Left forelimb (tissue), 1 donor: Measurements from ENCODE around the gene ABTB1.

Experiments used
- DNase-seq: peaks from one replicate; pipeline ENCODE4 v3.0.0-alpha.2; 2018; ENCODE audit warnings: low spot score

ABTB1 gene

GRCh38 chr3:127672429-127673190 is at the start of gene ABTB1:
TSS of gene ABTB1 (plus strand) at chr3:127672952. CDS start at chr3:127673026, 74 bp downstream.
- DNase-seq: peak; percentile 90

DNA sequence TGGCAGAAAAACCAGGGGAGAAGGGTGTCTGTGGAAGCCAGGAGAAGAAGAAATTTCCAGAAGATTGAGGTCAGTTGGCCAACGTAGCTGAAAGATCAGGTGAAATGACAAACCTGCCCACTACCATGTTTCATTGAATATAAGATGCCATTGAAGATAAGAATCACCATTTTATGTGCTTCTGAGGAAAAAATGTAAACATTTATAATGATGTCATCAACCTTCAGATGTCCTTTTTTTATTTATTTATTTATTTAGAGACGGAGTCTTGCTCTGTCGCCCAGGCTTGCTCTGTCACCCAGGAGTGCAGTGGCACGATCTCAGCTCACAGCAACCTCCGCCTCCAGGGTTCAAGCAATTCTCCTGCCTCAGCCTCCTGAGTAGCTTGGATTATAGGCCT is 48.7 kb upstream of the ABTB1 start:
- DNase-seq: no peak

- DNase-seq: no peak
Measured at GRCh38 chr3:127625821-127626220, 46.9 kb upstream of the ABTB1 start.

DNA sequence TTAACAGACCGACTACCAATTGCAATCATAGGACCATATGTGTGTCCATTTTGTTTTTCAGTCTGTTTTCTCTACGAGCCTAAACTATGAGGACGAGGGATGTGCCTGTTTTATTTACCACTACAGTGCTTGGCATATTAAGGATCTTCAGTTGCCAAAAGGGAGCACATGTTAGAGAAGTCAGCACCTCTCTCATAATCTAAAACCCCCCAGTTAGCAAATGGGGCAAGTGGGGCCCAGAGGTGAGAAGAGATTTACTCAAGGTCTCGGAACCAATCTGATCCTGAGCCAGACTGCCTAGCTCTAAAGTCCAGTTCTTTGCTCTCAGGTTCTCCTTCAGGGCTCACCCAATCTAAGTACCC is 44.3 kb upstream of the ABTB1 start:
- no peak for DNase-seq

- peak; percentile 79 for DNase-seq
Measured at GRCh38 chr3:127628788-127629466, 43.8 kb upstream of the ABTB1 start, which contains the start of gene PODXL2. TSS of gene PODXL2 (plus strand) at chr3:127629185. CDS start at chr3:127629220, 35 bp downstream.

DNA sequence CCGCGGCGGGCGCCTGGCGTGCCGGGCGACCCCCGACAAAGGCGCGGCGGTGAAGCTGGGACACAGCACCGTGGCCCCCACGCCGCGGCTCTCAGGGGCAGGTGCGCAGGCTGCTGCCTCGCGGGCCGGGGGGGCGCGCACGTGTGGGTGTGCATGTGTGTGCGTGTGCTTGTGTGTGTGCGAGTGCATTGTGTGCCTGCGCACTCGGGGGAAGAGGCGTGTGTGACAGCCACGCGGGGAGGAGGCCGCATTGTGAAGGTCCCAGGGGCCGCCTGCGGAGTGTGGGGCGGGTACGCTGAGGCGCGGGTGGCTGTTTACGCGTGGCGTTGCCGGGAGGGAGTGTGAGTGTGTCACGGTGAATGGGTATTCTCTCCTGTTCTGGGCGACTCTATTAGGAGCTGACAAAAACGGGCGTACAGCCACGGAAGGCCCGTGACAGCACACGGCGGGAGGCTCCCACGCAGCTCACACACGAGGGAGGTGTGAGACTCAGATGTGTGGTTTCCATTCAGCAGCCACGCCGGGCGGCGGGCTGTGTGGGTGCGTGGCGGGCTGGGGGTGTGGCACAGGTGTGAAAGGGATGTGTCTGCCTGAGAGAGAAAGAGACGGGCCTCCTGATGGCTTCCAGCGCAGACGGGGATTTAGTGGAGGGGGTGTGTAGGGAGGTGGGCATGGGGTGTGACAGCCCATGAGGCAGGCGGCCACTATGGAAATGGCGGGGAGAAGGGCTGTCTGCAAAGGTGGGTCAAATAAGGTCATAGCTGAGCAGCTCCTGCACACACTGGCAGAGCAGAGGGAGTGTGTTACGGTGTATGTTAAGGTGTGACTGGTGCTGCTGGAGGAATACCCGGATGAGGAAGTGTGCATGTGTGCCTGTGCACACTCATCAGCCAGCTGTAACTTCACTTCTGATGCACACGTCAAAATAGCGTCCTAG is 43.0 kb upstream of the ABTB1 start:
- no peak for DNase-seq

GRCh38 chr3:127630811-127631714 is 41.7 kb upstream of the ABTB1 start:
- DNase-seq: no peak

DNA sequence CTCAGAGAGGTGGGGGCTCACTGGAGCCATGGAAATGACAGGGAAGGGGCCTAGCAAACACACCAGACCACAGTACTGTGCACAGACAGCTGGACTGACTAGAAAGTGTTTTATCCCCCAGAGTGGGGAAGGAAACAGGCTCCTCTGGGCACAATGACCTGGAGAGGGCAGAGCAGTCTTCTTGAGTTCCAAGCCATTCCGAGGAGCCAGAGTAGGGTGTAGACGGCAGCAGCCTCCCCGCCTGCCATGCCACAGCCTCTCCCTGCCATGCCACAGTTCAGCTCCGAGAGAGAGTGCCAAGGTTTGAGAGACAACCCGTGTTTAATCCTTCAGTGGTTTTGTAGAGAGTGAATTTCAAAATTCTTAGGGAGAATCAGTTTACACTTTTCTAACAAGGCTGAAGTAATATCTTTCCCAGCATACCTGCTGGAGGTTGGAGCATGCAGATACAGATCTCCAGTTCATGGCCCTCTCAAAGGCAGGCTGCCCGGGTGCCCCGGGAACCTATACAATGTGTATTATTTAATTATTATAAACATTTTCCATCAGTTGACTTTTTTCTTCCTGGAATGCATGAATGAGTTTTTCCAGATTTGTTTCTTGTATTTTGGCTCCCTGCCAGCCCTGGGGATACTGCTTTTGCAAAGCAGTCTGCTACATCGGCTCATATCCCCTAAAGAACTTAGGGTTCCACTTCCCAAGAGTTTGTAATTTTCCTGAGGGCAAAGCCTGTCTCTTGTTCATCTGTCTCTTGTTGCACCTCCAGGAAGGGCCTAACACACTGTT is 40.5 kb upstream of the ABTB1 start:
- DNase-seq: no peak

- no peak for DNase-seq
Measured at GRCh38 chr3:127634653-127635052, 38.1 kb upstream of the ABTB1 start.

GRCh38 chr3:127637546-127637945 is 35.2 kb upstream of the ABTB1 start:
- no peak for DNase-seq

DNA sequence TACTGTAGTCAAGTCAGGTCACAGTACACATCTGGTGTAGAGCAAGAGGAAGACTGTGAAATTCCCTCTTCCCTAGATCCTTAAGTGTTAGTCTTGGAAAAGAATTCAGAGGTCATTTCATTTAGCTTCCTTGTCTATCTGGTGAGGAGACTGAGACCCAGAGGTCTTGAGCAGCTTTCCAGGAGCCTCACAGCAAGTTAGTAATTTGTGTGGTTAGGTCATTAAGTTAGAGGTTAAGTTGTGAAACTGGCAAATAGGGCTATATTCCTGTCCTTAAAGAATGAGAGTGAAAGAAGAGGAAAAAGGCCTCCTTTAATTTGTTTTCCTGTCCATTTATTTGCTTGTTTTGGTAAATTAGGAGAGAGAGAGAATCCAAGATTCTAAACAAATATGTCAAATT is 34.8 kb upstream of the ABTB1 start:
- DNase-seq: no peak

DNA sequence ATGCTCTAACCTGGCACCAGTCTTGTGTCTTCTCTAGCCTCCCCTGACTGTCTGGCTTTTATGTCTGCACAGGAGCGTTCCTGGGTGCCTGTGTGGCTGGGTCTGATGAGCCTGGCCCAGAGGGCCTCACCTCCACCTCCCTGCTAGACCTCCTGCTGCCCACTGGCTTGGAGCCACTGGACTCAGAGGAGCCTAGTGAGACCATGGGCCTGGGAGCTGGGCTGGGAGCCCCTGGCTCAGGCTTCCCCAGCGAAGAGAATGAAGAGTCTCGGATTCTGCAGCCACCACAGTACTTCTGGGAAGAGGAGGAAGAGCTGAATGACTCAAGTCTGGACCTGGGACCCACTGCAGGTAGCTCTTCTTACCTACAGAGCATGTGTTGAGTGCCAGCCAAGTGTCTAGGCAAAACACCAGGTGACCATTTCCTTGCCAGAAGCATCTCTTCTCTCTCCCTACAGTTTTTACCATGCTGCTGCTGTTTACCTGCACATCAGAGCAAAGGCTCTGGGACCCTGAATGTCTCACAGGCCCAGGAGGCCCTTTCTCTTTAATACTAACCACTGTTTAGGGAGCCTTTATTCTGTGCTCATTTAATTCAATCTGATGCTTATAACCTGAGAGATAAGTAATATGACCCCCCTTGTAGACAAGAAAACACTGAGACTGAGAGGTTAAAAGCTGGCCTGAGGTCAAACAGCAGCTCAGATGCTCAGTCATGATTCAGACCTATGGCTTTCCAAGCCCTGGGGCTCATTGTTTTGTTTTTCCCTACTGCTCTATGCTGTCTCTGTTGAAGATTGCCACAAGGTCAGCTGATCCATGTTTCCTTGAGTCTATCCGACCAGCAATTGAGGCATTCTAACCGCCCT is 33.3 kb upstream of the ABTB1 start:
- DNase-seq: no peak

DNA sequence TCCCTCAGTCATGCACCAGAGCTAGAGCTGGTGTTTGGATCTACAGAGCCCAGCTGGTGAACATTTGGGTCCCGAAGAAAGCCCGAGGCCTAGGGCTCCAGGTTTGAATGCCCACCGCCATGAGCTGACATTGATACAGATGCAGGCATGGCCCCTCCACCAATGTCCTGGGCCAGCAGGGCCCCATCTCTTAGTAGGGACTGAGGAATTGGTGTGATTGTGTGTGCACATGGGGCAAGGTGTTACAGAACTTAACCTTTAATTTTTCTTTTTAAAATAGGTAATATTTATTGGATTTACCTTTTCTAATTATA is 32.8 kb upstream of the ABTB1 start:
- DNase-seq: no peak

GRCh38 chr3:127644641-127645370 is 27.9 kb upstream of the ABTB1 start:
- DNase-seq: no peak

DNA sequence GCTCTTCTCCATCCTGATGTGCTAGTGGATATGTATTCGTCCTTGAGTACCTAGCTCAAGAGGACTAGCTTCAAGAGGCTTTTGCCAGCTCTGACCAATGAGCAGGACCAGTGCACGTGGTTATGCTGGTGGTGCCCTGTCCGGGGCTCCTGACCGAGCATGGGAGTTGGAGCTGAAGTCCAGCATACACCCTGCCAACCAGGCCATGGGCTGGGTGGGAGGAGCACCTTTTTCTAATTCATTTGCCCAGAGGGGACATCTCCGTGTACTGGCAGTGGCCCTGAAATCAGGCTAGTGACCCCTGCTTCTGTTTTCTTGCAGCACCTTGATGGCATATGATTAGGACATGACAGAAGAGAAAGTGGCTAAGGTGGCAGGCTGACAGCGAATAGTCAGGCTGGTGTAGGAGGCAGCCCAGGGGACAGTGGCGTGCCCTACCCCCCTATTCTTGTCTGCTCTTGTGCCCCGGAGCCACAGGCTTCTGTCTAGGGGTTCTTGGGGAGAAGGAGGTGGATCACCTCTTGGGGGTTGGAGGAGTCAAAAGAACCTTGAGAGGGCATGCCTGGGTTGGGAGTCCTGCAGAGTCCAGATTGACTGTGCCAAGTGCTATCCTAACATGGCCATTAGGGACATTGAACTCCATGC is 27.3 kb upstream of the ABTB1 start:
- DNase-seq: no peak

- no peak for DNase-seq
Measured at GRCh38 chr3:127646501-127647046, 26.2 kb upstream of the ABTB1 start.

- no peak for DNase-seq
Measured at GRCh38 chr3:127647166-127647844, 25.4 kb upstream of the ABTB1 start.

DNA sequence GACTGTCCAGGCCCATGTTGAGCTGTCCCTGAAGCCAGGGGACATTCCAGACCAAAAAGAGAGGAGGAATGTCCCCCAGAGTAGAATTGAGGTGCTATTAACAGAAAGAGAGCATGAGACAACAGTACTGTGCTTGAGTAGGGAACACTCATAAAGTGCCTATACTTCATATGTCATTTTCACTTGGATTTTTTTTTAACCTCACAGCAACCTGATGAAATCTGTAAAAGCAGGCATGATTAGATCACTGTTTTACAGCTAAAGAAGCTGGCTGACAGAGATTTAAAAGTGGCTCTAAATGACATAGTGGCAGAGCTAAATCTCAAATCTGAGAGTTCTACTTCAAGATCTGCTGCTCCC is 24.9 kb upstream of the ABTB1 start:
- no peak for DNase-seq
